ENCODE data around the gene EIF3K.

Gene EIF3K

GRCh38 chr19:38669552-38669951 lies 50.6 kb downstream of the EIF3K start:
- no peak for DNase-seq

- DNase-seq, result no peak
These were observed 52.0 kb downstream of the EIF3K start for GRCh38 chr19:38670921-38671398.

- DNase-seq, result no peak
These were observed 52.7 kb downstream of the EIF3K start for GRCh38 chr19:38671654-38672053.

- DNase-seq, result no peak
These were observed 54.0 kb downstream of the EIF3K start for GRCh38 chr19:38673030-38673429.

GRCh38 chr19:38674388-38675171 lies 55.6 kb downstream of the EIF3K start:
- DNase-seq, result no peak

- DNase-seq, result no peak
These were observed 56.6 kb downstream of the EIF3K start for GRCh38 chr19:38675611-38676010.

GRCh38 chr19:38676023-38676877 lies 57.3 kb downstream of the EIF3K start:
- DNase-seq, result no peak

GRCh38 chr19:38676878-38677646 lies 58.1 kb downstream of the EIF3K start:
- no peak for DNase-seq

GRCh38 chr19:38678217-38678890 lies 59.4 kb downstream of the EIF3K start:
- DNase-seq, result no peak

- DNase-seq, result no peak
These were observed 60.0 kb downstream of the EIF3K start for GRCh38 chr19:38678891-38679494.

GRCh38 chr19:38679839-38680238 lies 60.9 kb downstream of the EIF3K start:
- no peak for DNase-seq

GRCh38 chr19:38682195-38682867 lies 63.3 kb downstream of the EIF3K start:
- DNase-seq, result no peak

GRCh38 chr19:38682872-38683392 lies 63.9 kb downstream of the EIF3K start:
- DNase-seq, result no peak

GRCh38 chr19:38683393-38684077 lies 64.5 kb downstream of the EIF3K start:
- no peak for DNase-seq

- DNase-seq, result no peak
These were observed 65.3 kb downstream of the EIF3K start for GRCh38 chr19:38684078-38684861.

- no peak for DNase-seq
These were observed 66.1 kb downstream of the EIF3K start for GRCh38 chr19:38684862-38685665.

- DNase-seq, result no peak
These were observed 66.9 kb downstream of the EIF3K start for GRCh38 chr19:38685666-38686529.

- no peak for DNase-seq
These were observed 67.5 kb downstream of the EIF3K start for GRCh38 chr19:38686530-38686888.

Measured in NCI-H1092 (cell line).